GM19238 (cell line): Measurements from ENCODE around the gene VPS52.
"Not testable (repeated sequence)": the region's sequence is repeated elsewhere in the genome, so short reads cannot be mapped to it uniquely, and the experiment has no call there.

ENCODE experiments used
- DNase-seq: peaks from one replicate; pipeline ENCODE4 v3.0.0; 2011; ENCODE audit warnings: low spot score; ENCODE audit not compliant: insufficient read length

VPS52 gene

GRCh38 chr6:33250731-33251130 lies 20.9 kb downstream of the VPS52 start:
- no peak for DNase-seq

- no peak for DNase-seq
Measured at GRCh38 chr6:33249732-33250630, 21.7 kb downstream of the VPS52 start.

- peak; percentile 79 for DNase-seq
Measured at GRCh38 chr6:33248932-33249731, 22.5 kb downstream of the VPS52 start.

GRCh38 chr6:33248643-33248931 lies 23.1 kb downstream of the VPS52 start:
- no peak for DNase-seq

- DNase-seq = peak; percentile 41
Measured at GRCh38 chr6:33247977-33248642, 23.6 kb downstream of the VPS52 start.

GRCh38 chr6:33243476-33243875 lies 28.2 kb downstream of the VPS52 start:
- no peak for DNase-seq

GRCh38 chr6:33241968-33242367 lies 29.7 kb downstream of the VPS52 start:
- no peak for DNase-seq

- no peak for DNase-seq
Measured at GRCh38 chr6:33237741-33238140, 33.9 kb downstream of the VPS52 start.

- DNase-seq = no peak
Measured at GRCh38 chr6:33236852-33237251, 34.8 kb downstream of the VPS52 start.

GRCh38 chr6:33236328-33236727 lies 35.3 kb downstream of the VPS52 start:
- no peak for DNase-seq

GRCh38 chr6:33235221-33235634 lies 36.4 kb downstream of the VPS52 start:
- no peak for DNase-seq

- DNase-seq = not testable (repeated sequence)
Measured at GRCh38 chr6:33226503-33227120, 45.1 kb downstream of the VPS52 start.

- DNase-seq = no peak
Measured at GRCh38 chr6:33217681-33218080, 54.0 kb downstream of the VPS52 start.

- no peak for DNase-seq
Measured at GRCh38 chr6:33217246-33217645, 54.4 kb downstream of the VPS52 start.

- DNase-seq = no peak
Measured at GRCh38 chr6:33216117-33216649, 55.5 kb downstream of the VPS52 start.

- no peak for DNase-seq
Measured at GRCh38 chr6:33215271-33216116, 56.2 kb downstream of the VPS52 start.

GRCh38 chr6:33213989-33214335 lies 57.7 kb downstream of the VPS52 start:
- DNase-seq = no peak

- no peak for DNase-seq
Measured at GRCh38 chr6:33213166-33213988, 58.3 kb downstream of the VPS52 start.

- DNase-seq = no peak
Measured at GRCh38 chr6:33212857-33213165, 58.9 kb downstream of the VPS52 start.
